Measurements from ENCODE around the gene HEPACAM2.

HEPACAM2 gene

DNA sequence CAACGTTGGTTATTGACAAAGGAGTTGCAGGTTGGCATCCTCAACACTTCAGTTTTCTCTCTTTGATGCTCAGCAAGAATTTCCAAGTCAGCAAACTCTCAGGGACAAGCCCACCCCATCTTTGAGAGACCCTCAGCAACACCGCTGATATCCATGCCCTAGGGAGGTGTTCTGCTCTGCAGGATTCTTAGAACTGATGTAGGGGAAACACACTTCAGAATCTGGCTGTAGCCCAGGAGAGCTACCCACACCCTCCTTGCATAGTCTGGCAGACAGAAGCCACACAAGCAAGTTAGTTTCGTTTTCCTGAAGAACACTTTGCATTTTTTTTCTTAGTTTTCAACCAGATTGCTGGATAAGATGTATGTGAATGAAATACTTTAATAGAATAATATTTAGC, 78.9 kb downstream of the HEPACAM2 start:
- peak; percentile 13 for DNase-seq (ENCODE audit: low read depth)

- DNase-seq (ENCODE audit: low read depth) = no peak
Observed at GRCh38 chr7:93146472-93147141, 79.7 kb downstream of the HEPACAM2 start.

DNA sequence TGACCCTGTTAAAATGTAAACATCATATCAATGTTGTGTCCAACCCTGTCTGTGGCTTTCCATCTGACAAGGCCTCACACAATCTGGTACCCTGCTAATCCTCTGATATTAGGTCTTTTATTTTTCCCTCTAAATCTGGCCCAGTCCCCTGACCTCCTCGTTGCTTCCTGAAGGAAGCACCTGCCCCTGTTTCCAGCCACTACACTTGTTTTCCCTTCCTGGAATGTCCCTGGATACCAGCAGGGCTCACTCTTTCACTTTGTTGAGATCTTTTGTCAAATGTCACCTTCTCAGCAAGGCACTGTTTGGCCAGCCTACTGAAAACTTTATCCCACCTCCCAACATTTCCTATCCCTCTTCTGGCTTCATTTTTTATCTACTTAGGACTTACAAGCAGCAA, 80.2 kb downstream of the HEPACAM2 start:
- DNase-seq (ENCODE audit: low read depth) = no peak

DNA sequence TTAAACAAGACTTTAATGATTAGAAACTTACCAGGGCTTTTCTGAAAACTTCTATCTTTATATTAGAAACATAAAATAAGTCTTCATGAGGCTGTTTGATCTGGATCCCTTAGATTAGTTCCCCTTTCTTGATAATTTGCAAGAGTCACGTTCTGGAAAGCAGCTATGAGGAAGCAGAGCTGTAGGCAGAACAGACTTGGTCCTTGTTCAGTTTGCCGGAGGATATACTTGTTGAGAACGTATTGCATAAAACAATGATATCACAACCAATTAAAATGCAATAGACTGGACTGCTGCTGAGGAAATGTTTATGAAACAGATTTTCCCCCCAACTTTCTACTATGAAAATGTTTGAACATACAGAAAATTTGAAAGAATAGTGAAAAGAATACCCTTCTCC, 80.9 kb downstream of the HEPACAM2 start:
- DNase-seq (ENCODE audit: low read depth) = no peak

GRCh38 chr7:93142127-93142526, 84.1 kb downstream of the HEPACAM2 start:
- no peak for DNase-seq (ENCODE audit: low read depth)

GRCh38 chr7:93140582-93141191, 85.6 kb downstream of the HEPACAM2 start:
- no peak for DNase-seq (ENCODE audit: low read depth)

DNA sequence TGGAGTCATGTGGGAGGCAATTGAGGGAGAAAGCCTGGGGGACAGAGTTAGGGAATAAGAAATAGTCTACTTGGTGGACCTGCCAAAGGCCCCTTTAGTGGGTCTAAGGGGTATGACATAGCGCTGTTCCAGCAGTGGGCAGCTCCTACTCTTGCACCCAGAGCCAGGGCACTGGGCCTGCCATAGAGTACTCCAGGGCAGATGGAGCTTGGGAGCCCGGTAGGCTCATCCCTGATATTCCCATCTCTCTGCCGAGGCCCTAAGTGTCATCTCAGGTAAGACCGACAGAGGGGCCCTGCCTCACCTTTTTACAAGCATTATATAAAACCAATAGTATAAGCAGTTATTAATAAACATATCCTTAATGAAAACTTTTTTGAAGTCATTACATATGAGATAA, 87.7 kb downstream of the HEPACAM2 start:
- no peak for DNase-seq (ENCODE audit: low read depth)

All from stimulated activated CD8-positive, alpha-beta memory T cell treated with anti-CD3 and anti-CD28 coated beads, Interleukin-7, amount 100 ng/mL, for 24 hours (primary cell).